ENCODE measurements around the gene ZSWIM7.
"Not testable (repeated sequence)": the region's sequence is repeated elsewhere in the genome, so short reads cannot be mapped to it uniquely, and the experiment has no call there.

Gene ZSWIM7

DNA sequence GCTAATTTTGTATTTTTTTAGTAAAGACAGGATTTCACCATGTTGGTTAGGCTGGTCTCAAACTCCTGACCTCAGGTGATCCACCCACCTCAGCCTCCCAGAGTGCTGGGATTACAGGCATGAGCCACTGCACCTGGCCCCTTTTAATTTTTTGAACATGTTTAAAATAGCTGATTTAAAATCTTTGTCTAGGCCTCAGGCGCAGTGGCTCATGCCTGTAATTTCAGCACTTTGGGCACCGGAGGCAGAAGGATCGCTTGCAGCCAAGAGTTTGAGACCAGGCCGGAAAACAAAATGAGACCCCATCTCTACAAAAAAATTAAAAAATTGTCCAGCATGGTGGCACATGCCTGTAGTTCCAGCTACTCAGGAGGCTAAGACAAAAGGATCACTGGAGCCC is 63.0 kb downstream of the ZSWIM7 start:
- H3K4me1 ChIP-seq (ENCODE audit: control insufficient read depth, insufficient read depth, low read length); H3K36me3 ChIP-seq (ENCODE audit: control insufficient read depth, insufficient read depth, low read length); H3K9me3 ChIP-seq (ENCODE audit: control insufficient read depth, low read length); H3K9ac ChIP-seq (ENCODE audit: low read length); H3K27me3 ChIP-seq (ENCODE audit: control insufficient read depth, insufficient read depth, low read length); H3K4me3 ChIP-seq (ENCODE audit: low read length): not testable (repeated sequence)

DNA sequence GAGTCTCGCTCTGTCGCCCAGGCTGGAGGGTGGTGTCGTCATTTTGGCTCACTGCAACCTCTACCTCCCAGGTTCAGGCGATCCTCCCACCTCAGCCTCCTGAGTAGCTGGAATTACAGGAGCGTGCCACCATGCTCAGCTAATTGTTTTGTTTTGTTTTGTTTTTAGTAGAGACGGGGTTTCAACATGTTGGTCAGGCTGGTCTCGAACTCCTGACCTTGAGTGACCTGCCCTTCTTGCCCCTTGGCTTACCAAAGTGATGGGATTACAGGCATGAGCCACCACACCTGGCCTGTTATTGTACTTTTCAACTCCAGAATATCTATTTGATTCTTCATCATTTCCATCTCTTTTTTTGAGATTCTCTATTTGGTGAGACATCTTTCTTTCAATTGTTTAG is 63.6 kb downstream of the ZSWIM7 start:
- no peak overlapping the region for H3K4me3 ChIP-seq (ENCODE audit: low read length)
- no peaks in the 10 kb centered on the region for H3K27me3 ChIP-seq (ENCODE audit: control insufficient read depth, insufficient read depth, low read length)
- H3K9me3 ChIP-seq (ENCODE audit: control insufficient read depth, low read length): no peaks in the 10 kb centered on the region
- H3K4me1 ChIP-seq (ENCODE audit: control insufficient read depth, insufficient read depth, low read length): no peaks in the 10 kb centered on the region
- no peaks in the 10 kb centered on the region for H3K36me3 ChIP-seq (ENCODE audit: control insufficient read depth, insufficient read depth, low read length)
- no peak overlapping the region for H3K9ac ChIP-seq (ENCODE audit: low read length)

- Histone ChIP-seq H3K27me3 (ENCODE audit: control insufficient read depth, insufficient read depth, low read length) (no peaks in the 10 kb centered on the region), H3K36me3 (ENCODE audit: control insufficient read depth, insufficient read depth, low read length) (no peaks in the 10 kb centered on the region), H3K9ac (ENCODE audit: low read length) (no peak overlapping the region), H3K4me1 (ENCODE audit: control insufficient read depth, insufficient read depth, low read length) (no peaks in the 10 kb centered on the region), H3K4me3 (ENCODE audit: low read length) (no peak overlapping the region), H3K9me3 (ENCODE audit: control insufficient read depth, low read length) (no peaks in the 10 kb centered on the region)
Measured at GRCh38 chr17:15934866-15935265, 64.6 kb downstream of the ZSWIM7 start.

DNA sequence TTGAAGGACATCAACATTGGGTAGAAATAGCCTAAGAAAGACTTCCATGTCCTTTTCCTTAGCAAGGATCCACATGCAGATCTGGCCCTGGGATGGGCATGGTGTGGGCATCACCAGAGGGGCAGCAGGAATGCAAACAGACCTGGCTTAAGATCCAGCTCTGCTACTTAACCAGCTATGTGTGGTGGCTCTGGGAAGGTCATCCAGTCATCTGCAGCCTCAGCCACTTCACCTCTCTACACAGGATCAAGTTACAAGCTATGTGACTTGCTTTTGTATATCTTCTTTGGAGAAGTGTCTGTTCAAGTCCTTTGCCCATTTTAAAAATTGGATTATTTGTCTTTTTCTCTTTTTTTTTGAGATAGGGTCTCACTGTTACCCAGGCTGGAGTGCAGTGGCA is 68.1 kb downstream of the ZSWIM7 start:
- H3K9ac ChIP-seq (ENCODE audit: low read length): no peak overlapping the region
- H3K9me3 ChIP-seq (ENCODE audit: control insufficient read depth, low read length): no peaks in the 10 kb centered on the region
- no peaks in the 10 kb centered on the region for H3K36me3 ChIP-seq (ENCODE audit: control insufficient read depth, insufficient read depth, low read length)
- no peak overlapping the region for H3K4me3 ChIP-seq (ENCODE audit: low read length)
- H3K4me1 ChIP-seq (ENCODE audit: control insufficient read depth, insufficient read depth, low read length): no peaks in the 10 kb centered on the region
- peaks cover 3% of the 10 kb centered on the region for H3K27me3 ChIP-seq (ENCODE audit: control insufficient read depth, insufficient read depth, low read length)

DNA sequence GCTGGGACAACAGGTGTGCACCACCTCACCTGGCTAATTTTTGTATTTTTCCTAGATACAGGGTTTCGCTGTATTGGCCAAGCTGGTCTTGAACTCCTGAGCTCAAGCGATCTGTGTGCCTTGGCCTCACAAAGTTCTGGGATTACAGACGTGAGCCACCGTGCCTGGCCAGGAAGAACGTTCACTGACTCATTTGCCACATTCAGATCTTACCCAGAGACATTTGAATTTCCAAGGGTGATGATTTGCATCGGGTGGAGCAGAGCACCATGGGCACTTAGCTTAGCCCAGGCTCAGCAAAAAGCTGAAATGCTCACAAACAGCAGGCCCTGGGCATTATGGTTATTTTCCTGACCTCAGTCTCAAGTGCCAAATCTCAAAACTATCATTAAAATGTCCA is 69.1 kb downstream of the ZSWIM7 start:
- H3K4me3 ChIP-seq (ENCODE audit: low read length): no peak overlapping the region
- no peaks in the 10 kb centered on the region for H3K36me3 ChIP-seq (ENCODE audit: control insufficient read depth, insufficient read depth, low read length)
- H3K9ac ChIP-seq (ENCODE audit: low read length): no peak overlapping the region
- no peaks in the 10 kb centered on the region for H3K9me3 ChIP-seq (ENCODE audit: control insufficient read depth, low read length)
- peaks cover 3% of the 10 kb centered on the region for H3K27me3 ChIP-seq (ENCODE audit: control insufficient read depth, insufficient read depth, low read length)
- no peaks in the 10 kb centered on the region for H3K4me1 ChIP-seq (ENCODE audit: control insufficient read depth, insufficient read depth, low read length)

- Histone ChIP-seq H3K4me3 (ENCODE audit: low read length) (no peak overlapping the region), H3K36me3 (ENCODE audit: control insufficient read depth, insufficient read depth, low read length) (no peaks in the 10 kb centered on the region), H3K27me3 (ENCODE audit: control insufficient read depth, insufficient read depth, low read length) (peaks cover 3% of the 10 kb centered on the region), H3K9ac (ENCODE audit: low read length) (no peak overlapping the region), H3K4me1 (ENCODE audit: control insufficient read depth, insufficient read depth, low read length) (no peaks in the 10 kb centered on the region), H3K9me3 (ENCODE audit: control insufficient read depth, low read length) (no peaks in the 10 kb centered on the region)
Measured at GRCh38 chr17:15929941-15930340, 69.6 kb downstream of the ZSWIM7 start.

- Histone ChIP-seq H3K4me1 (ENCODE audit: control insufficient read depth, insufficient read depth, low read length) (no peaks in the 10 kb centered on the region), H3K27me3 (ENCODE audit: control insufficient read depth, insufficient read depth, low read length) (peaks cover 3% of the 10 kb centered on the region), H3K9ac (ENCODE audit: low read length) (no peak overlapping the region), H3K9me3 (ENCODE audit: control insufficient read depth, low read length) (no peaks in the 10 kb centered on the region), H3K36me3 (ENCODE audit: control insufficient read depth, insufficient read depth, low read length) (no peaks in the 10 kb centered on the region), H3K4me3 (ENCODE audit: low read length) (no peak overlapping the region)
Measured at GRCh38 chr17:15928286-15928785, 71.2 kb downstream of the ZSWIM7 start.
